Ishikawa (cell line): ENCODE results near the gene LETMD1.
A peak's percentile ranks its signal among the peaks of the same experiment; 100 is the strongest.

Experiments
- CEBPB ChIP-seq: IDR thresholded peaks from 2 replicates; pipeline ENCODE4 v1.6.1; 2012
- CREB1 ChIP-seq: IDR thresholded peaks from 2 replicates; pipeline ENCODE4 v1.6.1; 2012; ENCODE audit warnings: low read depth
- EGR1 ChIP-seq: IDR thresholded peaks from 2 replicates; pipeline ENCODE4 v1.6.1; 2012
- EP300 ChIP-seq: IDR thresholded peaks from 2 replicates; pipeline ENCODE4 v1.6.1; 2012; ENCODE audit warnings: borderline replicate concordance
- FOXM1 ChIP-seq: IDR thresholded peaks from 2 replicates; pipeline ENCODE4 v1.6.1; 2012; ENCODE audit warnings: low read depth, borderline replicate concordance
- NFIC ChIP-seq: IDR thresholded peaks from 2 replicates; pipeline ENCODE4 v1.6.1; 2012
- RAD21 ChIP-seq: IDR thresholded peaks from 2 replicates; pipeline ENCODE4 v1.6.1; 2012; ENCODE audit warnings: low read depth
- TAF1 ChIP-seq: IDR thresholded peaks from 2 replicates; pipeline ENCODE4 v1.6.1; 2012; ENCODE audit warnings: low read depth, mild to moderate bottlenecking
- TCF12 ChIP-seq: IDR thresholded peaks from 2 replicates; pipeline ENCODE4 v1.6.1; 2012; ENCODE audit warnings: low read depth
- TEAD4 ChIP-seq: IDR thresholded peaks from 2 replicates; pipeline ENCODE4 v1.6.1; 2012
- YY1 ChIP-seq: IDR thresholded peaks from 2 replicates; pipeline ENCODE4 v1.6.1; 2012; ENCODE audit warnings: low read depth
- ZBTB7A ChIP-seq: IDR thresholded peaks from 2 replicates; pipeline ENCODE4 v1.6.1; 2012; ENCODE audit warnings: low read depth
- TF ChIP-seq, protein P1 (sequence below): IDR thresholded peaks from 2 replicates; pipeline ENCODE4 v1.6.1; 2012
- TF ChIP-seq, protein P2 (sequence below): IDR thresholded peaks from 2 replicates; pipeline ENCODE4 v1.6.1; 2012
- TF ChIP-seq, protein P3 (sequence below): IDR thresholded peaks from 2 replicates; pipeline ENCODE4 v1.6.1; 2012; ENCODE audit warnings: low read depth, mild to moderate bottlenecking

Gene LETMD1

DNA sequence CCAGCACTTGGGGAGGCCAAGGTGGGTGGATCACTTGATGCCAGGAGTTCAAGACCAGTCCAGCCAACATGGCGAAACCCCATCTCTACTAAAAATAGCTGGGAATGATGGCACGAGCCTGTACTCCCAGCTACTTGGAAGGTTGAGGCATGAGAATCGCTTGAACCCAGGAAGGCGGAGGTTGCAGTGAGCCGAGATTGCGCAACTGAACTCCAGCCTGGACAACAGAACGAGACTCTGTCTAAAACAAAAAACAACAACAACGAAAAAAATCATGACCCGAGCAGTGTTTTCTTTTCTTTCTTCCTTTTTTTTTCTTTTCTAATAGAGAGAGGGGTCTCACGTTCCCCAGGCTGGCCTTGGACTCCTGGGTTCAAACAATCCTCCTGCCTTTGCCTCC, 38.8 kb downstream of the LETMD1 start:
- TF ChIP-seq TEAD4 = no peak
- peak; percentile 88 for TF ChIP-seq CEBPB
- TF ChIP-seq TCF12 = no peak

DNA sequence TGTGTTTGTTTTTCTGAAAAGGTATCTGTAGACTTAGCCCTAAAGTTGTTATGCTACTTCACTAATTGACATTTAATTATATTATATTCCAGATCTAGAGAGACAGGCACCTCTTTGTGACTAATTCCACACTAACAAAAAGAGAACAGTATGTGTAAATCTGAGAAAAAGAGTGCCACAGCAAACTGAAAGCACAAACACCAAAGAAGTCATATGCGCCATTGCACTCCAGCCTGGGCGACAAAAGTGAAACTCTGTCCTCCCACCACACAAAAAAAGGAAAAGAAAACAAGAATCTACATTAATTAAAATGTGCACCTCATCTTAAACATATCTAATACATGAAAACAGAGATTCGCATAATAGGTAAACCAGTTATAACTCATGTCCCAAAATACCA, 39.7 kb downstream of the LETMD1 start:
- TF ChIP-seq TCF12 = no peak
- TF ChIP-seq FOXM1 = no peak
- no peak for TF ChIP-seq EP300
- no peak for TF ChIP-seq YY1
- no peak for TF ChIP-seq EGR1
- TF ChIP-seq, protein P1, sequence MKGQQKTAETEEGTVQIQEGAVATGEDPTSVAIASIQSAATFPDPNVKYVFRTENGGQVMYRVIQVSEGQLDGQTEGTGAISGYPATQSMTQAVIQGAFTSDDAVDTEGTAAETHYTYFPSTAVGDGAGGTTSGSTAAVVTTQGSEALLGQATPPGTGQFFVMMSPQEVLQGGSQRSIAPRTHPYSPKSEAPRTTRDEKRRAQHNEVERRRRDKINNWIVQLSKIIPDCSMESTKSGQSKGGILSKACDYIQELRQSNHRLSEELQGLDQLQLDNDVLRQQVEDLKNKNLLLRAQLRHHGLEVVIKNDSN = no peak

- TF ChIP-seq, protein P2, sequence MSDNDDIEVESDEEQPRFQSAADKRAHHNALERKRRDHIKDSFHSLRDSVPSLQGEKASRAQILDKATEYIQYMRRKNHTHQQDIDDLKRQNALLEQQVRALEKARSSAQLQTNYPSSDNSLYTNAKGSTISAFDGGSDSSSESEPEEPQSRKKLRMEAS = no peak
- TF ChIP-seq CEBPB = peak; percentile 82
Observed at GRCh38 chr12:51090705-51091229, 42.6 kb downstream of the LETMD1 start.

DNA sequence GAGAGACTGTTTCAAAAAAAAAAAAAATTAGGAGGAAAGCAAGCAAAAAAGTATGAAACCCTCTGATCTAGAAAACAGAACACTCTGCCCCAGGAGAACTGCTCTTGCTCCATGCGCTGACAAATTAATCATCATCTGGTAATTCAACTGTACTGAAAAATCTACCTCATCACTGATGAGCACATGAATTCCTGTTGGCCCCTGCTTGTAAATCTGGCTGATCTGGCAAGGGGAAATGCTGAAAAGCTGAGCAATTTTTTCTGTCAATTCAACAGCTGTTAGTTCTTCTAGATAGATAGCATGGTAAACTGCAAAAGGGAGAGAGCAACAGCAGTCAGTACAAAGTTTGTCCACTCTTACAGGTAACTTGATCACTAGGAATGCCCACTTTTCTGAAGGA, 50.5 kb downstream of the LETMD1 start:
- TF ChIP-seq EP300 (no peak), TCF12 (no peak), RAD21 (no peak), NFIC (no peak), YY1 (no peak), TEAD4 (no peak), ZBTB7A (no peak), TAF1 (no peak), EGR1 (no peak), CEBPB (no peak), CREB1 (no peak), FOXM1 (no peak)
- TF ChIP-seq, protein P2 = no peak
- TF ChIP-seq, protein P3, sequence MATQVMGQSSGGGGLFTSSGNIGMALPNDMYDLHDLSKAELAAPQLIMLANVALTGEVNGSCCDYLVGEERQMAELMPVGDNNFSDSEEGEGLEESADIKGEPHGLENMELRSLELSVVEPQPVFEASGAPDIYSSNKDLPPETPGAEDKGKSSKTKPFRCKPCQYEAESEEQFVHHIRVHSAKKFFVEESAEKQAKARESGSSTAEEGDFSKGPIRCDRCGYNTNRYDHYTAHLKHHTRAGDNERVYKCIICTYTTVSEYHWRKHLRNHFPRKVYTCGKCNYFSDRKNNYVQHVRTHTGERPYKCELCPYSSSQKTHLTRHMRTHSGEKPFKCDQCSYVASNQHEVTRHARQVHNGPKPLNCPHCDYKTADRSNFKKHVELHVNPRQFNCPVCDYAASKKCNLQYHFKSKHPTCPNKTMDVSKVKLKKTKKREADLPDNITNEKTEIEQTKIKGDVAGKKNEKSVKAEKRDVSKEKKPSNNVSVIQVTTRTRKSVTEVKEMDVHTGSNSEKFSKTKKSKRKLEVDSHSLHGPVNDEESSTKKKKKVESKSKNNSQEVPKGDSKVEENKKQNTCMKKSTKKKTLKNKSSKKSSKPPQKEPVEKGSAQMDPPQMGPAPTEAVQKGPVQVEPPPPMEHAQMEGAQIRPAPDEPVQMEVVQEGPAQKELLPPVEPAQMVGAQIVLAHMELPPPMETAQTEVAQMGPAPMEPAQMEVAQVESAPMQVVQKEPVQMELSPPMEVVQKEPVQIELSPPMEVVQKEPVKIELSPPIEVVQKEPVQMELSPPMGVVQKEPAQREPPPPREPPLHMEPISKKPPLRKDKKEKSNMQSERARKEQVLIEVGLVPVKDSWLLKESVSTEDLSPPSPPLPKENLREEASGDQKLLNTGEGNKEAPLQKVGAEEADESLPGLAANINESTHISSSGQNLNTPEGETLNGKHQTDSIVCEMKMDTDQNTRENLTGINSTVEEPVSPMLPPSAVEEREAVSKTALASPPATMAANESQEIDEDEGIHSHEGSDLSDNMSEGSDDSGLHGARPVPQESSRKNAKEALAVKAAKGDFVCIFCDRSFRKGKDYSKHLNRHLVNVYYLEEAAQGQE = no peak
- TF ChIP-seq, protein P1 = no peak

DNA sequence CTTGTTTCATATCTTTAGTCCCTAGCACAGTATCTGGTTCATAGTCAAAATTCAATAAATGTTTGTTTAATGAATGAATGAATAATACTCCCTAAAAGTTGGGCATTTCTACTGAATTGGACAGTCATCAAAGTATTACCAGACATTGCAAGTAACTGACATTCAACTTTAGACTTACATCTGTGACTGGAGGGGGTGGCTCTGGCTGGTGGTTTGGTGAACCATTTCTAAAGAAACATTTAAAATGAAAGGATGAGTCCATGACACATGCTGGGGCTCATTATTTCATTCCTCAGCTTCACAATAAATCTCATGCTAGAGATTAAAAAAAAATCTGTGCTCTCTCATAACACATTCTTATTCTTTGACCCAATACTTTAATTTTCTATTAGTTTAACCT, 55.9 kb downstream of the LETMD1 start:
- TF ChIP-seq RAD21 (no peak), TCF12 (no peak), YY1 (no peak), ZBTB7A (no peak), TEAD4 (no peak), EP300 (no peak), CEBPB (no peak), FOXM1 (no peak), EGR1 (no peak), NFIC (no peak)
- TF ChIP-seq, protein P2 = no peak
- TF ChIP-seq, protein P3 = no peak

GRCh38 chr12:51108136-51108535, 60.0 kb downstream of the LETMD1 start:
- TF ChIP-seq ZBTB7A (no peak), CEBPB (no peak), RAD21 (no peak), TCF12 (no peak)
